Natural killer cell (primary cell): ENCODE data around the gene IP6K3. TPM values are rescaled to one million over a fixed set of nuclear protein-coding genes. Genes with fewer than 3 reads are reported as not detected.

Experiments used
- ATAC-seq, 3 donors: fragments of 150-1000 bp in 2 of 3; fragments of 200-7000 bp in 1 of 3; cut with Tn5 transposase; 1 replicate in 1 of 3; 2 replicates in 2 of 3; pipeline ENCODE4 v1.10.0; 2021; ENCODE audit warnings: mild to moderate bottlenecking in 2 of 3, moderate library complexity in 2 of 3
- DNase-seq, 2 donors: peaks; one replicate each; pipeline versions ENCODE4 v3.0.0 to v3.0.0-alpha.2; 2013 to 2021; ENCODE audit warnings: mixed read lengths in 1 of 2
- H3K27ac ChIP-seq: one replicate; pipeline ENCODE4 v1.5.1; 2013; ENCODE audit warnings: mild to moderate bottlenecking, low read length
- H3K27me3 ChIP-seq: one replicate; pipeline ENCODE4 v1.6.1; 2013; ENCODE audit warnings: low read length; ENCODE audit not compliant: control insufficient read depth, insufficient read depth
- H3K36me3 ChIP-seq: one replicate; pipeline ENCODE4 v1.6.1; 2013; ENCODE audit warnings: low read length; ENCODE audit not compliant: control insufficient read depth, insufficient read depth
- H3K4me1 ChIP-seq: one replicate; pipeline ENCODE4 v1.6.1; 2013; ENCODE audit warnings: low read length; ENCODE audit not compliant: control insufficient read depth, insufficient read depth
- H3K4me3 ChIP-seq: one replicate; pipeline ENCODE4 v1.5.1; 2013; ENCODE audit warnings: low read length
- H3K9me3 ChIP-seq: one replicate; pipeline ENCODE4 v1.6.1; 2013; ENCODE audit warnings: low read length; ENCODE audit not compliant: control insufficient read depth, insufficient read depth
- H3K27ac Mint-ChIP-seq, 2 donors: one replicate each; pipeline ENCODE4 v1.8.0; 2022; ENCODE audit warnings: mild to moderate bottlenecking in 2 of 2, mixed read lengths in 2 of 2, moderate library complexity in 1 of 2
- H3K27me3 Mint-ChIP-seq, 2 donors: one replicate each; pipeline ENCODE4 v1.8.0; 2022; ENCODE audit warnings: low read depth in 2 of 2, mixed read lengths in 2 of 2
- H3K36me3 Mint-ChIP-seq: one replicate; pipeline ENCODE4 v1.8.0; 2022; ENCODE audit warnings: mixed read lengths
- H3K4me1 Mint-ChIP-seq, 2 donors: one replicate each; pipeline ENCODE4 v1.8.0; 2022; ENCODE audit warnings: mixed read lengths in 2 of 2
- H3K4me3 Mint-ChIP-seq: one replicate; pipeline ENCODE4 v1.8.0; 2022; ENCODE audit warnings: mild to moderate bottlenecking, moderate library complexity, mixed read lengths
- H3K9me3 Mint-ChIP-seq, 2 donors: one replicate each; pipeline ENCODE4 v1.8.0; 2022; ENCODE audit warnings: mixed read lengths in 2 of 2
- CTCF ChIP-seq: fragments of 200-600 bp; IDR thresholded peaks from one replicate; pipeline ENCODE4 v1.8.0; 2022; ENCODE audit warnings: antibody characterized with exemption
- WGBS: methylation state at CpG from one replicate; pipeline ENCODE4 v1.1.7; 2013; ENCODE audit warnings: missing lambda C conversion rate; ENCODE audit not compliant: insufficient coverage; 5-methylcytosine and 5-hydroxymethylcytosine counted together
- intact Hi-C: fragments of 100-400 bp; cut with micrococcal nuclease; formaldehyde crosslinking; loops from one replicate; pipeline ENCODE4 v1.14.2; 2022
- total RNA-seq, 4 donors: library from RNA; stranded (reverse); fragments of 120-200 nt in 1 of 4; gene quantifications; one replicate each; pipeline versions ENCODE4 v1.2.3 to v1.2.4, GENCODE V29; 2013 to 2022

Gene IP6K3
- total RNA-seq, 3 donors from 2014 or later (not counting 1 experiment from before 2014, with no cell fraction given): not detected

- no peaks in the 10 kb centered on the region for H3K36me3 ChIP-seq
- no peaks in the 10 kb centered on the region for H3K9me3 Mint-ChIP-seq
- no peak overlapping the region for H3K27ac Mint-ChIP-seq
- H3K9me3 ChIP-seq: no peaks in the 10 kb centered on the region
- no peaks in the 10 kb centered on the region for H3K27me3 ChIP-seq
- no peaks in the 10 kb centered on the region for H3K4me1 ChIP-seq
- H3K36me3 Mint-ChIP-seq: no peaks in the 10 kb centered on the region
- WGBS: 88% methylated on average over 11 of the region's 11 CpGs
- DNase-seq: no peak
- intact Hi-C loops: no loop called here
- H3K4me1 Mint-ChIP-seq: no peaks in the 10 kb centered on the region
- no peak for ATAC-seq
- H3K4me3 ChIP-seq: no peak overlapping the region
- H3K27ac ChIP-seq: no peak overlapping the region
- peaks cover 0 to 2% of the 10 kb centered on the region in 2 donors for H3K27me3 Mint-ChIP-seq
- no peak overlapping the region for H3K4me3 Mint-ChIP-seq
- no peak for TF ChIP-seq CTCF
Observed at GRCh38 chr6:33754222-33754621, 7.5 kb upstream of the IP6K3 start.

- Mint-ChIP-seq H3K27ac (no peak overlapping the region), H3K4me3 (no peak overlapping the region), H3K9me3 (no peaks in the 10 kb centered on the region), H3K4me1 (no peaks in the 10 kb centered on the region), H3K36me3 (no peaks in the 10 kb centered on the region), H3K27me3 (no peaks in the 10 kb centered on the region)
- intact Hi-C loops: no loop called here
- DNase-seq (no peak), ATAC-seq (no peak)
- no peaks in the 10 kb centered on the region for H3K9me3 ChIP-seq
- no peaks in the 10 kb centered on the region for H3K27me3 ChIP-seq
- no peaks in the 10 kb centered on the region for H3K4me1 ChIP-seq
- H3K4me3 ChIP-seq: no peak overlapping the region
- no peaks in the 10 kb centered on the region for H3K36me3 ChIP-seq
- no peak overlapping the region for H3K27ac ChIP-seq
- TF ChIP-seq CTCF: no peak
- 90% methylated on average over 1 of the region's 1 CpG for WGBS
Observed at GRCh38 chr6:33752646-33753015, 5.9 kb upstream of the IP6K3 start.

- Mint-ChIP-seq H3K36me3 (no peaks in the 10 kb centered on the region), H3K27ac (no peak overlapping the region), H3K27me3 (peaks cover 0 to 3% of the 10 kb centered on the region in 2 donors), H3K4me3 (no peak overlapping the region), H3K4me1 (no peaks in the 10 kb centered on the region), H3K9me3 (no peaks in the 10 kb centered on the region)
- TF ChIP-seq CTCF: no peak
- H3K4me3 ChIP-seq: no peak overlapping the region
- H3K36me3 ChIP-seq: no peaks in the 10 kb centered on the region
- no peaks in the 10 kb centered on the region for H3K4me1 ChIP-seq
- no peaks in the 10 kb centered on the region for H3K27me3 ChIP-seq
- no peak overlapping the region for H3K27ac ChIP-seq
- intact Hi-C loops: no loop called here
- DNase-seq: no peak
- WGBS: 85% methylated on average over 12 of the region's 15 CpGs
- H3K9me3 ChIP-seq: no peaks in the 10 kb centered on the region
- no peak for ATAC-seq
Observed at GRCh38 chr6:33751771-33752645, 5.3 kb upstream of the IP6K3 start.
